ENCODE measurements around the gene SIAH1.
A peak's percentile ranks its signal among the peaks of the same experiment; 100 is the strongest.
"Not testable (repeated sequence)": the region's sequence is repeated elsewhere in the genome, so short reads cannot be mapped to it uniquely, and the experiment has no call there.

Gene SIAH1

DNA sequence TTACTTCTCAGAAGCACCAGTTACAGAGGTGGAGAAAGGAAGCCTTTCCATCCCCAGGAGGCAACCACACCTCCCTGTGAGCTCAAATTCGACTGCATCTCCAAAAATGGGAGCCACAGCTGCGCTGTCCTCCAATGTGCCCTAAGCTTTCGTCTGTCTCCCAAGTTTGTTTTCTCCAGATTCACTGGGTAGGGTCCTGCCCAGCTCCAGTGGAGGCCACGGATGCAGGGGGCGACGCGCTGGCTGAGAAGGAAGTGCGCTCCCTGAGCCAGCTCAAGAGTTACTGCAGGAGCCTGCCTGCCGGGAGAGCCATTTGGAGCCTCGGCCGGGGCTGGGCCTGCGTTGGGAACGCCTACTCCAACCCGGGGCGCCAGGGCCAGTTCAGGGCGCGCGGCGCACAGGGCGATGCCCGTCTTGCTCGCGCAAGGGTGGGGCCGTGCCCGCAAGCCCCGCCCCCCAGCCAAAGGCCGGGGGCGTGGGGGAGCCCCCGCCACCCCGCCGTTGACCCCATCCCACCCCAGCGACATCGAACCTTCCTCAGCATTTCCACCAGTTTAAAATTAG lies 19.5 kb downstream of the SIAH1 start:
- peak; percentile 88 to 94 for DNase-seq

DNA sequence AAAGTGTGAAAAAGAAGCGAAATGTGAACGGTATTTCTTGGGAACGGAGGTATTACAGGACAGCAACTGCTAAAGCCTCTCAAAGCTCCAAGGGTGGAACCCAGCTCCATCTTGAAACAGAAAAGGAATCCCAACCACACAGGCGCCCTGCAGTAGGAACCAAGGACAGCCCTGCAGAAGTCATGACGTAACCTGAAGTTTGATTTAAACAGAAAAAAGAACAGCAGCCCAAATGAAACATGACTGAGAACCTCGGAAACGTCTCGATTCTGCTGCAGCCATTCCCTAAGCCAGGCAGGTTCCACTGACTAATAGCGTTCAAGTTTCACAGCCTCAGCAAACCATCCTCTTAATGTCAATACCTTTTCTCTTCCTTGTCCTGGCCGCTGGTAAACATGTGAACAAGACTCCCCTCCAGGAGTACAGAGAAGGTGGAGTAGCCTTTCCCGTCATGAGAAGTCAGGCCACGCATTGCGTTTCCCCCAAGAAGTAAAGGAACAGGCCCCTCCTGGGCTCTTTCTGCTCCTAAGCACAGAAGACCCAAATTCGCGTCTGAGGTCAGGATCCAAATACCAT lies 20.1 kb downstream of the SIAH1 start:
- no peak for DNase-seq

DNA sequence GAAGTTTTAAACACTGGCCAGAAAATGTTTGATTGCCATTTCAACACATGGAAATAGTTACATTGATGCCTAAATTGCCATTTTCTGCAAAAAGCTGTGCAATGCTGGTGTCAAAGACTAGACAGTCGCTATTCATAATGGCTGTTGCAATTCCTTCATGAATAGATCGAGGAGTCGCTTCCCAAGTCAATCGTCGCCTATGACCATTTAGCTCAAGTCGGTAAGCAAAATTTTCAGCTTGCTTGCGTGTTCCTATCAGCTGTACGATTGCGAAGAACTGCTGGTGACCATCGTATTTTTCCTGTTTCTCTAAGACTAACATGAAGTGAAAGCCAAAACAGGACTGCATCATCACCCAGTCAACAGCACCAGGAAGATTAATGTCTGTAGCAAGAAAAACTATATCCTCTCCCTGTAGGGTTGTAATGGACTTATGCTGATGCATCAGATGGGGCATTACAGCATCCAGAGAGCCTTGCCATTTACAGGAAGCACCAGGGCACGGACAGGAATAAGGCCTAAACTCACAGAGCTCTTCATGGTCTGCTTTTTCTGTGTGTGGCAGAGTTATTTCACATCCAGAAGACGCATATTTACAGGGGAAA lies 23.6 kb downstream of the SIAH1 start:
- peak; percentile 43 to 56 for DNase-seq

DNA sequence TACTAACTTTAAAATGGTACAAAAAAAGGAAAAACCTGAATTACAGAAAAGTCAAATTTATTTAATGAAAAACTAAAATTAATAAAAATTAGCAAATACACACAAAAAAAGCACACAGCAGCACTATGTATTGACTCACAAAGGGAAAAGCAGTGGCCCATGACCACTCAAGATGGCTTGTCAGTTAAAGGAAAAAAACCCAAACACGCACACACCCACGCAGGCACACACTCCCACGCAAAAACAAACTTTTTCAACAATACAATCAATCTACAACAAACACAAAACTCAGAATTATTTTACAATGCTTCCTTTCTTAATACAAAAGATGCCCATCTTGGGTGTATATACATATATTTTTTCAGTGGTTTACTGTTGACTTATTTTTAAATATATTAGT lies 24.2 kb downstream of the SIAH1 start:
- DNase-seq: no peak

DNA sequence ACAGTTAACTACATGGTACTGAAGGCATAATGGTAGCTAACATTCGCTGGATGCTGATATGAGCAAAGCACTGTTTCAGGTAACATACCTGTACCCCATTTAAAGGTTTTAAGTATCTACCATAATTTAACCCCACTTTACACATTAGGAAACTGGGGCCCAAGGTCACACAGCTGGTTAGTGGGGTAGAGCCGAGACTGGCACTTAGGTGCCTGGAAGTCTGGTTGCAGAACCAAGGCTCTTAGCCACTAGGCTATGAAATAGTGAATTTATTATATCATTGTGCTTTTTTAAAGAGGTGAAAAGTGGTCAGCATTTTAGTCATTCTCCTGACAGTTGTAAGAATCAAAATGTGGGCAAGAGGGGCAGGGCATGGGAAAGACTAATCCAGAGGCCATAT lies 25.2 kb downstream of the SIAH1 start:
- DNase-seq: no peak

DNA sequence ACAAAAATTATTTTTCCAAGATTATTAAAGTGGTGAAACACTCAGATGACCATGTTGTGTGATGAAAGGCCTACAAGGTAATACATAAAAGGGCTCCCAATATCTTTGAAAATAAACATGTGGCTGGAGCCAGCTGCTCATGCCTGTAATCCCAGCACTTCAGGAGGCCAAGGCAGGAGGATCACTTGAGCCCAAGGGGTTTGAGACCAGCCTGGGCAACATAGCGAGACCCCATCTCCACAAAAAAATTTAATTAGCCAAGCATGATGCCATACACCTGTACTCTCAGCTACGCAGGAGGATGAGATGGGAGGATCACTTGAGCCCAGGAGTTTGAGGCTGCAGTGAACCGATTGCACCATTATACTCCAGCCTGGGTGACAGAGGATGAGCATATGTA lies 26.8 kb downstream of the SIAH1 start:
- DNase-seq: no peak

DNA sequence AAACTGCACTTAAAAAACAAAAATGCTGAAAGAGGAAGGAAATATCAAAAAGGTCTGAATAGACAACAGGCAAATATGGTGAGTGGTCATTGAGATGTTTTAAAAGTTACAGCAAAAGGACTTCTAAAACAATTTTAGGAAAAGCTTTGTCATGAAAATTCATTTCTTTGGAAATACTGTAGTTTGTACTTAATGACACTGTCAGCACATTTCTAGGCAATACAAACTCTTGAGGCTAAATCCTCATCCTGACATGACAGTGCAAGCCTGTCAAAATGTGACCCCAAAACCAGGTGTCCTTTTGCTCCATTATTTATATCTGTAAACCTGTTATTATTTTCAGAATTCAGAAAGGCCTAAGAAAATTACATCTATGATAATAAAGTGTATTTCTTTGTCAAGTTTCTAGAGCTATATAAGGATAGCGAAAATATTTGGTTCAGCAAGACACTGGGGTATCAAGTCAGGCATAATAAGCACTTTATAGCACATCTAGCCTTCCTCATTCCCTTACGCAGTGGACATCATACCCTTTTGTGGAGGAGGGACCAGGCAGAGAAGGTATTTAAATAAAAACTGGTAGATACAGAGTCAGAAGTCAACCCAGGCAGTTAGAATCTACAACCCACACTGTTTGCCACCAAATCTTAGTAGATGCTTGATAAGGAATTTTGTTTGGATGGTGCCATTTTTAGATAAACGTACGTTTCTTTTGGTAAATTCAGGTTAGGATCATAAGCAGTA lies 28.4 kb downstream of the SIAH1 start:
- DNase-seq: no peak

DNA sequence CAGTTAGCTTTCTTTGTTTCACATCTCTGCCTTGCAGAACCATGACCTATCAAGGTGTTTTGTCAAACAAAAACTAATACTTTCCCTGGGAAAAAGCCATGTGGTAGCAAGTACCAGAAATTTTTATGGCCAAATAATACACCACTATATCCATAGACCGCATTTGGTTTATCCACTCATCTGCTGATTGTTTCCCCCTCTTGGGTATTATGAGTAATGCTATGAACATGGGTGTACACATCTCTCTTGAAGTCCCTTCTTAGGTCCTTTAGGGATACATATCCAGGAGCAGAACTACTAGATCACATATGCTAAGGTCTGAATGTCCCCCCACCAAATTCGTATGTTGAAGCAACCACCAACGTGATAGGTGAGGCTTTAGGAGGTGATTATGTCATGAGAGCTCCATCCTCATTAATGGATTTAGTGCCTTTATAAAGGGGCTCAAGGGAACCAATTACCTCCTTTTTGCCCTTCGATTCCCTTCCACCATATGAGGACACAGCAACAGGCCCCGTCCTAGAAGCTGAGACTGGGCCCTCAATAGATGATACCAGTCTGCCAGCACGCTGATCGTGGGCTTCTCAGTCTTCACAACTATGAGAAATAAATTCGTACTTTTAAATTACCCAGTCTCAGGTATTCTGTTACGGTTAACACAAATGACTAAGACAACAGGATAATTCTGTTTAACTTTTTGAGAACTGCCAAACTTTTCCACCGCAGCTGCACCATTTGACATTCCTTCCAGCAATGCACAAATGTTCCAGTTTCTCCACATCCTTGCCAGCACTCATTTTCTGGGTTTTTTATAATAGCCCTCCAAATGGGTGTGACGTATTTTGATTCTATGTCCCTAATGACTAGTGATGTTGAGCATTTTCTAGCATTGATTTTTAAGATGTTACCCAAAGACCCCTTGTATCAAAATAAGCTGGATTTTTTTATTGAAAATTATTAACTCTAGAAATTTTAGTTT lies 30.0 kb downstream of the SIAH1 start:
- DNase-seq: no peak

DNA sequence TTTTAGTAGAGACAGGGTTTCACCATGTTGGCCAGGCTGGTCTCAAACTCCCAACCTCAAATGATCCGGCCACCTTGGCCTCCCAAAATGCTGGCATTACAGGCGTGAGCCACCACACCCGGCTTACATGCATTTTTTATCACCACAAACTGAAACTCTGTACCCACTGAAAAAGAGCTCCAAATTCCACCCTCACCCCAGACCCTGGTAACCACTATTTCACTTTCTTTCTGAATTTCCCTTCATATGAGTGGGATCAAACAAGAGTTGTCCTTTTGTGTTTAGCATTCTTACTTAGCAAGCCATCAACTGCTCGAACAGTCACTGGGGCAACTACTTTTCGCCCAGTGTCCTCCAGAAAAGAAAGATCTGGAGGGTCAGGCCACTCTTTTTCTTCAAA lies 30.8 kb downstream of the SIAH1 start:
- DNase-seq: not testable (repeated sequence)

DNA sequence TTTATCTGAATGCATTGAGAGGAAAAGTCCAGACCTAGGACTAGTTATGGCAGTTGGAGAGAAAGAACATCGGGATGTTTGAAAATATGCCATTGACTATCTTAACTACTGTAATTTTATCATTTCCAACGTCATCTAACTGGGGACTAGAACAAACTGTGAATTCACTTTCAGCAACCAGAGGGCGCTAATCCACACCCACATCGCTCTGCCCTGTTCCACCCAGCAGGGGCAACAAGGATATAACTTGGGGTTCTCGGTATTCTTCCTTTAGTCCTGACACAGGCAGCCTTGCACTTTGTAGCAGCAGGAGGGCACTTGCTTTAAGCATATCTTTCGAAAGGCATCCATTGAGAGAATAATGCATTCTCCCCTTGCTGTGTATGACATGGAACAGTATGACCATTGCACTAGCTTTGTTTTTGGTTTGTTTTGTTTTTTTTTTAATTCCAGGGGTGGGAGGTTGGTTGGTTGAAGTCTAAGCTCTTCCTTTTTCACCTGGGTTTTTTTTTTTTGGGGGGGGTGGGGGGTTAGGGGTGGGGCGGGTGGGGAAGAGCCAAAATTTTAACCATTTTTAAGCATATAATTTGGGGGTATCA lies 31.5 kb downstream of the SIAH1 start:
- peak; percentile 81 to 85 for DNase-seq

DNA sequence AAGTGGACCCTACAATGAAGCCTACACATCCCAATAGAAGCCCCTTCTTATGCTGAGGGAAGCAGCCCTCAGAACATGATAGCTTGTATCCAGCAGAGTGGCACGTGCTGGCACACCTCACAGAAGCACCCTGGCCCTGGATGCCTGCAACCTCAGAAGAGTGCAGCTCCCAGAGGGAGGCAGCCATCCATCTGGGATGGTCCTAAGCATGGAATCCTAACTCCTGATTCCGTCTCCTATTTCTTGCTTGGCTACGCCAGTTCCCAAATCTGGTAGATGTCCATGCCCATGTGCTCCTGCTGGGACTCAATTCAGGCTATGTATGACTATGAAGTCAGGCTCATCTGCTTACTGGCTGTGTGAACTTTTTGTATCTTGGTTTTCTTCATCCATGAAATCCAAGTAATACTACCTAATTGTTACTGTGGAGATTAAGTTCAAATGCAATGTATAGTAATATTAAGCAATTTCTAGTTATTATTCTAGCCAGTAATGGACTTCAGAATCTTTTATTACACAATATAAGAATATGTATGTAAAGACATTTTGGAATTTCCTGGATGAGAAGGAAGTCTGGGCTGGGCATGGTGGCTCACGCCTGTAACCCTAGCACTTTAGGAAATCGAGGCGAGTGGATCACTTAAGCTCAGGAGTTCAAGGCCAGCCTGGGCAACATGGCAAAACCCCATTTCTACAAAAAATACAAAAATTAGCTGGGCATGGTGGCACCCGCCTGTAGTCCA lies 32.4 kb downstream of the SIAH1 start:
- DNase-seq: no peak

DNA sequence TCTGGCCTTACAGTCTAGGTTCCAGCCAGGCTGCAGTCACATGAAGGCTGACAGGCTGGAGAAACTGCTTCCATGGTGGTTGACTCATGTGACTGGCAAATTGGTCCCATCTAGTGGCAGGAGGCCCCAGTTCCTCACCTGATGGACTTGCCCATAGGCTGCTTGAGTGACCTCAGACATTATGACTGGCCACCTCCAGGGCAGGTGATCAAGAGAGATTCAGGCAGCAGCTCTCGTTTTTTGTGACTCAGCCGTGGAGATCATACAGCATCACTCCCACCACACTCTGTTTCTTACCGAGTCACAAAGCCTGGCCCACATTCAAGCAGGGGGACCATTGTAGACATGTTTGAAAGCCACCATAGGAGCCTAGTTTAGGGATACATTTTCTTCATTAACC lies 34.5 kb downstream of the SIAH1 start:
- DNase-seq: no peak

DNA sequence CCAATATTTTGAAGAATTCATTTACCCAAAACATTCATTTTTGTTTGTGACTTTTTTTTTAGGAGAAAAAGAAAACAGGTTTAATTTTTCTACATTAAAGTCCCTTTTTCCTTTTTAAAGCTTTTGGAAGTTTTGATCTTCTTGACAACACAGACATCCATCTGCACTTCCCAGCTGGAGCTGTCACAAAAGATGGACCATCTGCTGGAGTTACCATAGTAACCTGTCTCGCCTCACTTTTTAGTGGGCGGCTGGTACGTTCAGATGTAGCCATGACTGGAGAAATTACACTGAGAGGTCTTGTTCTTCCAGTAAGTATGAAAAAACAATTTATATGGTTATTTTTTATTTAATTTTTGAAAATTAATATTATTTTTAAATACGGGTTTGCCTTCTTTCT lies 37.2 kb downstream of the SIAH1 start:
- no peak for DNase-seq

DNA sequence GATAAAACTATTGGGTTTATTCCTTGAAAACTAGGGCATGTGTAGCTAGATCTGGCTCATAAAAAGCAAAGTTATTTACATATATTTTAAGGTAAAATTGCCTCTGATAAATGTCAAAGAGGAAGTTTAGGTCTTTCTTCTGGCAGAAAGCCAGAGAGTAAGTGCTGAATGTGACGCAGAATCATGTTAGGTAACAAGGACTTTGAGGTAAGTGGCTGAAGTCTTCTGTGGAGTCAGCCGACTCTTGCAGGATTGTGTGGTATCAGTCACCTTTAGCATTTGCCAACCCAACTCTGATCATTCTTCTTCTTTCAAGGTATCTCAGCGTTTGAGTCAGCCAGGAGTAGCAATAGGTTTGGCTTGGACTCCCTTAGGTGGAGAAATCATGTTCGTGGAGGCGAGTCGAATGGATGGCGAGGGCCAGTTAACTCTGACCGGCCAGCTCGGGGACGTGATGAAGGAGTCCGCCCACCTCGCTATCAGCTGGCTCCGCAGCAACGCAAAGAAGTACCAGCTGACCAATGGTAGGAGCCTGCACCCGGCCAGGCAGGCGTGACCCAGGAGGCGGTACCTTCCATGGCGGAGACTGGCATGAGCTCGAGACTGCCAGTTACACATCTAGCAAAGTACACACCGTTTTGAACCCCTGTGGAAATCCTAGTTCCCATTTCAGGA lies 37.9 kb downstream of the SIAH1 start:
- DNase-seq: peak; percentile 21 to 37

DNA sequence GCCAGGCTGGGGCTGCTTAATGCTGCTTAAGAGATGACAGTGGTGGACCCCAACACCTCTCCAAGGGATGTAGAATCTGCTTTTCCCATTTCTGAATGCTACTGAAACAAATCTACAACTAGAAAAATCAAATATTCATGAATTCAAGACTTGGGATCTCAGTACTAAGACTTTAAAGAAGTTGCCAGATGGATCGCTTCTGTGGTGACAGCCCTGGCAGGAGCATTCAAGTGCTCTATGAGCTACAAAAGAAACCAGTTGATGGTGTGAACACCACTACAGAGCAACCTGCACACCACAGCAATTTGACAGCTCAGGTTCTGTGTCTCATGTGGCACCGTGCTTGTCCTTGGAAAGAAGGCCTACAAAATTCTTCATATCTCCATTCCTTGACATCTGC lies 42.6 kb downstream of the SIAH1 start:
- DNase-seq: no peak

DNA sequence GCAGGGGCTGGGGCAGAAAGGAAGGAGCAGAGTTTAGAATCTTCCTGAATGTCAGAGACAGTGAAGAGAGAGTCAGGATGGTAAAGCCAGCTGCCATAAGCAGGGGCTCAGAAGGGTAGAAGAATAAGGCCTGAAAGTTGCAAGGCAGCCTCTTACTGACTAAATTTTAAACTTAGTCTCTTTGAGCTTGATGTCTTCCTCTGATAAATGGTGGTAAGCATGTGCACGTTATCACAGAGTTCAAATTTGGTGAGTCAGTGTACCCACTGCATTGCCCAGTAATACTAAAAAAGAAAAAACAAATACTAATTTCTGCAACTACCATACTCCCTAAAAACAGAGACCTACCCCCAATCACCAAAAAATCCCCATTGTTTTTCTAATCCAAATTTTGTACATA lies 45.2 kb downstream of the SIAH1 start:
- DNase-seq: no peak

DNA sequence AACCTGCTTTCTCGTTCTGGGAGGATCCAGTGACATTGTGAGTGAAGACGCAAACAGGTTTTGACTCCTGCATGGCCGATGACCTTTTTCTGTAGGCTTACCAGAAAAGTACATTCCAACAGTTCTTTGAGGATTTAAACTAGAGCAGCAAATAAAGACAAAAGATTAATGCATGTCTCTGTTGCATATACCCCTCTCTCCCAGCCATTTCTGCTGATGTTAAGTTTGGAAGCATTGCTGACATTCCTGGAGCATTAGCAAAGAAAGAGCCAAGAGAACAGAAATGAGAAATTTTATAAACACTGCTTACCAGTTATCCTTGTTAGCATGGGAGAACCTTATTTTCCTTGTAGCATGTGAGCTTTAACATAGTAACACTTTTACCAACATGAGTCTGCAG lies 49.3 kb downstream of the SIAH1 start:
- DNase-seq: no peak

DNA sequence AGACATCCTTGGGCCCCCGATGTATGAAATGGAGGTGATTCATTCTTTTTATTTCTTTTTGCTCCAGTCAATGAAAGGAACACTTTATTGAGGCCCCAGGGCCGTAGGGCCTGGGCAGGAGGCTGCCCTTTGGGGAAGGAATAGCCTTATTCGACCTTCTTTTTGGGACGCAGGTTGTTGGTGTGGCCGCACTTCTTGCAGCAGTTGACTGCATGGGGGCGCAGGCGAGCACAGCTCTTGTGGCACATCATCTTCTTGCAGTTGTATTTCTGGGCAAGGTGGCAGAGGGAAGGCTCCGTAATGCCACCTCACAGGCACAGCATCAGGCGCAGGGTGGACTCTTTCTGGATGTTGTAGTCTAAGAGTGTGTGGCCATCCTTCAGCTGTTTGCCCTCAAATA lies 50.9 kb downstream of the SIAH1 start:
- DNase-seq: no peak

DNA sequence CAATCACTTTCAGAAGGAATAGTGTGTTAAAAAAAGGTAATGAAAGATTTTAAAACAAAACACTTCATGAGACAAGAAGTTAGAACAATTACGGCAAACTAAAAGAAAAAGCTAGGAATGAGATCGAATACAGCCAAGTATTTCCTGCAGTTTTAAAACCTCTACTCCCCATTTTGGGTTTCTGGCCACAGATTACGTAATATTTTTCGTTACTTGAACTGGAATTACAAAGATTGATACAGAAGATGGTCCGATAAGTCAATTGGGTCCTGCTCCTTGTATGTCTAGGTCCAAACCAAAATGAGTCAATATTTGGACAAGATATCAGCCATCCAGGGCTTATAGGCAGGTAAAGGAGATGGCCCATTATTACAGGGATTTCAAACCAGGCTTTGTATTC lies 52.2 kb downstream of the SIAH1 start:
- no peak for DNase-seq

DNA sequence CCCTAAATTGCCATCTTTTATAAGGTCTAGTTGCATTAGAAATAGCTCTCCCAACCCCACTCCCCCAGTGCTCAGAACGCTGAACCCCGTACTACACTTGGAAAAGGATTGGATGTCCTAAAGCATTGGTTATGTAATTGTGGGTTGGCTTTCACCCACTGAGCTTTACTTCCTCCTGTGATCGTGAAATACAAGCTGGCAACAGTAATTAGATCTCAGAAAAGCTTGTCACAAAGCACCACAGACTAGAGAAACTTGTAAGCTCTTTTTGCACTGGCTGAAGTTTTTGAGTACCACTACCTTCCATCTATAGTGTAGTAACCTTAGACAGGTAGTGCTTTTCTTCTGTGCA lies 54.4 kb downstream of the SIAH1 start:
- DNase-seq: peak; percentile 66 to 73

DNA sequence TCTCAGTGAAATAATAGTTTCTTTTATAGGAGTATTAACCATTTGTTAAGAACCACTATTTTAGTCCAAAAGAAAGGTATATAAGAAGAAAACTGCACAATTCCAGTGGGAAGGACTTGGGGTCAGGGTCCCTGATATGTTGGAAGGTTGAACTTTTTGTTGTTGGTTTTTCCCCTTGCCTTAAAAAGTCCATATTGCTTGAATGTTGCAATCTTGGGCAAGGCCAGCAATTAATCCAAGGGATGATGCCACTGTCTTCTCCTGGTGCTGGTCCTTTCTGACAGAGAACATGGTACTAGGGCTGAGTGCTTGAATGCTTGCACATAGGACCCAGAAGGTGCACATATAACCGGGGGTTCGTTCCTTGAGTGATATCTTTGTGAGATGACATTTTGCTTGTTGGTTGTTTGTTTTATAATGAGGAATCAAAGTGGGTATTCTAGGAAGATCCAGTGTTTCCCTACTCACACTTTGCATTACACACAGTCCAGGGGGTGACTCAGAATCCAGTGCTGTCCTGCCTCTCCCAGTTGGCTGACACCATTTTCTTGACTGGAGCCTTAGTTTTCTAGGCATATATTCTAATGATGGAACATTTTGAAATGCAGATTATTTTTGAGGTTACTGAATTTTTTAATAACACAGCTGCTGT lies 54.9 kb downstream of the SIAH1 start:
- DNase-seq: peak in 1 of 2 donors; percentile 29
